CD4-positive, alpha-beta T cell (primary cell): ENCODE measurements around the gene QRSL1. TPM values are rescaled to one million over a fixed set of nuclear protein-coding genes. Genes with fewer than 3 reads are reported as not detected.

Experiments used
- ATAC-seq: fragments of 200-7000 bp; cut with Tn5 transposase; one replicate; pipeline ENCODE4 v1.10.0; 2022; ENCODE audit warnings: mild to moderate bottlenecking; ENCODE audit not compliant: poor library complexity
- CTCF ChIA-PET: fragments of 350-600 bp; sonication (Branson Sonifier 250); formaldehyde crosslinking; loops from one replicate; lab custom pipeline; 2021; ENCODE audit warnings: antibody characterized with exemption, inconsistent platforms; lab: Charles Lee
- POLR2A ChIA-PET: fragments of 350-600 bp; sonication (Branson Sonifier 250); formaldehyde crosslinking; loops from one replicate; lab custom pipeline; 2021; ENCODE audit warnings: antibody characterized with exemption, inconsistent platforms; lab: Charles Lee
- DNase-seq, 14 experiments: peaks; one replicate each; pipeline ENCODE4 v3.0.0-alpha.2; 2013 to 2020; ENCODE audit warnings: mixed read lengths in 2 of 14
- H3K27ac ChIP-seq, 2 donors: one replicate each; pipeline versions ENCODE4 v1.5.1 to v1.7.0; 2013; ENCODE audit warnings: low read length in 2 of 2, low read depth in 1 of 2, mild to moderate bottlenecking in 1 of 2
- H3K27me3 ChIP-seq, 2 experiments: 1 replicate in 1 of 2; 2 replicates in 1 of 2; pipeline versions ENCODE4 v1.6.1 to v1.7.0; 2013; ENCODE audit warnings: low read length in 2 of 2, control low read depth in 1 of 2, mild to moderate bottlenecking in 1 of 2, moderate library complexity in 1 of 2; ENCODE audit not compliant: insufficient read depth in 2 of 2, control insufficient read depth in 1 of 2
- H3K36me3 ChIP-seq: one replicate; pipeline ENCODE4 v1.6.1; 2013; ENCODE audit warnings: low read length, control low read depth; ENCODE audit not compliant: insufficient read depth
- H3K4me1 ChIP-seq: one replicate; pipeline ENCODE4 v1.6.1; 2013; ENCODE audit warnings: low read length, control low read depth; ENCODE audit not compliant: insufficient read depth
- H3K4me3 ChIP-seq: one replicate; pipeline ENCODE4 v1.5.1; 2013; ENCODE audit warnings: mild to moderate bottlenecking, low read length, moderate library complexity
- H3K9me3 ChIP-seq, 2 experiments: 1 replicate in 1 of 2; 2 replicates in 1 of 2; pipeline versions ENCODE4 v1.6.1 to v1.7.0; 2013; ENCODE audit warnings: low read length in 2 of 2, mild to moderate bottlenecking in 2 of 2, control low read depth in 1 of 2, moderate library complexity in 1 of 2; ENCODE audit not compliant: control insufficient read depth in 1 of 2, insufficient read depth in 1 of 2
- H3K27ac Mint-ChIP-seq: one replicate; pipeline ENCODE4 v1.8.0; 2020; ENCODE audit warnings: mixed read lengths
- H3K27me3 Mint-ChIP-seq: one replicate; pipeline ENCODE4 v1.8.0; 2021; ENCODE audit warnings: mixed read lengths
- H3K36me3 Mint-ChIP-seq: one replicate; pipeline ENCODE4 v1.8.0; 2021; ENCODE audit warnings: low read depth, mixed read lengths
- H3K4me1 Mint-ChIP-seq: one replicate; pipeline ENCODE4 v1.8.0; 2021; ENCODE audit warnings: low read depth, mixed read lengths
- H3K4me3 Mint-ChIP-seq: one replicate; pipeline ENCODE4 v1.8.0; 2020; ENCODE audit warnings: mild to moderate bottlenecking, mixed read lengths
- H3K9me3 Mint-ChIP-seq: one replicate; pipeline ENCODE4 v1.8.0; 2020; ENCODE audit warnings: mixed read lengths
- intact Hi-C, 2 experiments: fragments of 100-400 bp; cut with DNase I in 1 of 2; cut with micrococcal nuclease in 1 of 2; formaldehyde crosslinking; loops; one replicate each; pipeline versions ENCODE4 v1.15.1 to v1.9.0; 2023 to 2025; cut with DNase I, micrococcal nuclease
- total RNA-seq, 174 experiments: library from RNA in 2 of 174; stranded (reverse) in 2 of 174; gene quantifications; one replicate each; pipeline ENCODE4 v1.2.3 and lab custom pipeline; 2021 to 2026
- TF ChIP-seq, protein P1 (sequence below): fragments of 200-600 bp; IDR thresholded peaks from one replicate; pipeline ENCODE4 v1.8.0; 2022; ENCODE audit warnings: antibody characterized with exemption, mild to moderate bottlenecking

Gene QRSL1
- total RNA-seq, 2 experiments from 2014 or later, result 7.3 to 9.3 TPM

DNA sequence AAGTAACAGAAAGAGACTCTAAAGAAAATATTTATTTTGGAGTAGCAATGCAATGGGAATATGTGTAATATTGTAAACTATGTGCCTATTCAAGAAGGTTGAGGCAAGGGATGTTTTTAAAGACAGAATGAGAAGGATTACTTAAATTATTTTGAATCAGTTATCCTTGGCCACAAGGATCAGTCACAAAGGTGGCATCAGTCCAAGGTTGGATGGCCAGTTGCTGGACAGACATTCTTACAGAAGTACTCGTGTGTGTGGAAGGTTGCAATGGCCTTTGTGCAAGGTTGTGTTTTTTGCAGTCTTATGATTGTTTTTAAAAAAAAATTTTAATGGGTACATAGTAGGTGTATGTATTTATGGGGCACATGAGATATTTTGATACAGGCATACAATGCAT lies 2.0 kb downstream of the QRSL1 start:
- Histone ChIP-seq H3K36me3 (peaks cover 6% of the 10 kb centered on the region), H3K27me3 (no peaks in the 10 kb centered on the region), H3K27ac (no peak overlapping the region), H3K9me3 (no peaks in the 10 kb centered on the region), H3K4me3 (no peak overlapping the region), H3K4me1 (peaks cover 15% of the 10 kb centered on the region)
- DNase-seq, result no peak
- ATAC-seq, result no peak
- POLR2A ChIA-PET, result no interaction called here
- intact Hi-C loops, result no loop called here
- Mint-ChIP-seq H3K4me1 (peaks cover 49% of the 10 kb centered on the region), H3K36me3 (peaks cover 26% of the 10 kb centered on the region), H3K9me3 (no peaks in the 10 kb centered on the region), H3K4me3 (no peak overlapping the region), H3K27ac (no peak overlapping the region), H3K27me3 (no peaks in the 10 kb centered on the region)
- CTCF ChIA-PET, result no interaction called here
- TF ChIP-seq, protein P1, sequence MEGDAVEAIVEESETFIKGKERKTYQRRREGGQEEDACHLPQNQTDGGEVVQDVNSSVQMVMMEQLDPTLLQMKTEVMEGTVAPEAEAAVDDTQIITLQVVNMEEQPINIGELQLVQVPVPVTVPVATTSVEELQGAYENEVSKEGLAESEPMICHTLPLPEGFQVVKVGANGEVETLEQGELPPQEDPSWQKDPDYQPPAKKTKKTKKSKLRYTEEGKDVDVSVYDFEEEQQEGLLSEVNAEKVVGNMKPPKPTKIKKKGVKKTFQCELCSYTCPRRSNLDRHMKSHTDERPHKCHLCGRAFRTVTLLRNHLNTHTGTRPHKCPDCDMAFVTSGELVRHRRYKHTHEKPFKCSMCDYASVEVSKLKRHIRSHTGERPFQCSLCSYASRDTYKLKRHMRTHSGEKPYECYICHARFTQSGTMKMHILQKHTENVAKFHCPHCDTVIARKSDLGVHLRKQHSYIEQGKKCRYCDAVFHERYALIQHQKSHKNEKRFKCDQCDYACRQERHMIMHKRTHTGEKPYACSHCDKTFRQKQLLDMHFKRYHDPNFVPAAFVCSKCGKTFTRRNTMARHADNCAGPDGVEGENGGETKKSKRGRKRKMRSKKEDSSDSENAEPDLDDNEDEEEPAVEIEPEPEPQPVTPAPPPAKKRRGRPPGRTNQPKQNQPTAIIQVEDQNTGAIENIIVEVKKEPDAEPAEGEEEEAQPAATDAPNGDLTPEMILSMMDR, result no peak

DNA sequence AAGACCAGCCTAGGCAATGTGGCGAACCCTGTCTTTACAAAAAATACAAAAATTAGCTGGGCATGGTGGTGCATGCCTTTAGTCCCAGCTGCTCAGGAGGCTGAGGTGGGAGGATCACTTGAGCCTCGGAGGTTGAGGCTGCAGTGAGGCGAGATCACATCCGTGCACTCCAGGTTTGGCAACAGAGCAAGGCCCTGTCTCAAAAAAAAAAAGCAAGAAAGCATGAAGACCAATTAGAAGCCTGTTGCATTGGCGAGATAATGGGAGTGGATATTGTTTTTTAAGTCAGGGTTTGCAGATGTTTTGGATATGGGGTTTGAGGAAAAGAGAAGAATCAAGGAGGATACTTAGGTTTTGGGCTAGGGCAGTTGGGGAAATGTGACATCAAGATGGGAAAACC lies 5.2 kb downstream of the QRSL1 start:
- intact Hi-C loops, result no loop called here
- Mint-ChIP-seq H3K4me3 (no peak overlapping the region), H3K27ac (no peak overlapping the region), H3K27me3 (no peaks in the 10 kb centered on the region), H3K9me3 (no peaks in the 10 kb centered on the region), H3K36me3 (peaks cover 26% of the 10 kb centered on the region), H3K4me1 (peaks cover 61% of the 10 kb centered on the region)
- ChIA-PET CTCF (no interaction called here), POLR2A (no interaction called here)
- Histone ChIP-seq H3K36me3 (peaks cover 6% of the 10 kb centered on the region), H3K27me3 (no peaks in the 10 kb centered on the region), H3K4me3 (no peak overlapping the region), H3K27ac (no peak overlapping the region), H3K4me1 (peaks cover 20% of the 10 kb centered on the region), H3K9me3 (no peaks in the 10 kb centered on the region)
- DNase-seq (no peak), ATAC-seq (no peak)
- TF ChIP-seq, protein P1, result no peak

DNA sequence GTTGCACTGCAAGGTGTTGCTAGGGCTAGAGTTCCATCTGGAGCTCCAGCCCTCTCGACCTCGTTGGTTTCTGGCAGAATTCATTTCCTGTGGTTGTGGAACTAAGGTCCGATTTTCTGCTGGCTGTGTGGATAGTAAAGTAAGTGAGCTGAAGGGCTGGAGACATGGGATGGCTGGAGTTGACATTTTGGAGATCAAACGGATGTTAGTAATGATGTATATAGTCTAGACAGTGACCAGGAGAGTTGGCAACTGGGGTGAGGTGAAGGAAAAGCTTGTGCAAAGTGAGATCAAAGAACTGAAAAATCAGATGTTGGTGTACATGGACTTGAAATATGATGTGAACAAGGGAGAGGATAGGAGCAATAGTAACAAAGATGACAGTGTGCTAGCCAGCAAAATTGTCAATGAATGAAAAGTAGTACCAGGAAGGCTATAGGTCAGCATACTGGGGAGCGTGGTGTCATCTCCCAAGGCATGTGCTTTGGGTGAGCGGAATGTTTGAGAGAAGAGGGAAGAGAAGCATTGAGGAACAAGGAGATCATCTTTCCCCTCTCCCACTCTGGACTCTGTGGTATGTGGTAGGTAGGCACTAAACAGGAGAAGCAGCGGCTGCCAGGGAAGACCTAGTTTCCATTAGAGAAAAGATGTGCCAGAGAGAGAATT lies 7.8 kb downstream of the QRSL1 start:
- TF ChIP-seq, protein P1, result no peak
- ATAC-seq, result no peak
- Histone ChIP-seq H3K4me3 (no peak overlapping the region), H3K4me1 (peaks cover 10% of the 10 kb centered on the region), H3K27me3 (no peaks in the 10 kb centered on the region), H3K9me3 (no peaks in the 10 kb centered on the region), H3K27ac (no peak overlapping the region), H3K36me3 (peaks cover 18% of the 10 kb centered on the region)
- Mint-ChIP-seq H3K4me1 (peaks cover 49% of the 10 kb centered on the region), H3K9me3 (no peaks in the 10 kb centered on the region), H3K27me3 (no peaks in the 10 kb centered on the region), H3K27ac (no peak overlapping the region), H3K4me3 (no peak overlapping the region), H3K36me3 (peaks cover 42% of the 10 kb centered on the region)
- ChIA-PET CTCF (interaction anchor here (0.8 kb wide), 1 partner anchor 8 kb away, joined by 3 read pairs; the partner anchor contains the start of genes QRSL1 and RTN4IP1), POLR2A (no interaction called here)
- DNase-seq, result no peak
- intact Hi-C loops, result no loop called here
